ENCODE data around the gene KRTAP20-3. TPM values are rescaled to one million over a fixed set of nuclear protein-coding genes. Genes with fewer than 3 reads are reported as not detected.

The KRTAP20-3 gene
- total RNA-seq (not detected), total RNA-seq (0 reads per million in 2 donors)

GRCh38 chr21:30642564-30642963 lies at the start of gene KRTAP20-3:
Gene KRTAP20-3, plus strand, starts transcription at chr21:30642864.
- no peaks in the 10 kb centered on the region for H3K4me1 Mint-ChIP-seq
- H3K9me3 ChIP-seq (ENCODE audit: control insufficient read depth, low read length, poor library complexity, severe bottlenecking) = no peaks in the 10 kb centered on the region
- H3K27ac Mint-ChIP-seq = no peak within 1 kb of the TSS
- no peak within 1 kb of the TSS for H3K4me3 Mint-ChIP-seq
- DNase-seq (no peak), ATAC-seq (no peak)
- no peaks in the 10 kb centered on the region for H3K27me3 Mint-ChIP-seq
- H3K36me3 Mint-ChIP-seq (ENCODE audit: low read depth) = no peaks in the 10 kb centered on the region

GRCh38 chr21:30598802-30599201 lies 43.9 kb upstream of the KRTAP20-3 start, which contains the start of gene KRTAP6-2:
Gene KRTAP6-2, minus strand, starts transcription at chr21:30598902. Its CDS starts 28 bp downstream, at chr21:30598874.
- ATAC-seq = no peak
- H3K4me1 Mint-ChIP-seq = no peaks in the 10 kb centered on the region

DNA sequence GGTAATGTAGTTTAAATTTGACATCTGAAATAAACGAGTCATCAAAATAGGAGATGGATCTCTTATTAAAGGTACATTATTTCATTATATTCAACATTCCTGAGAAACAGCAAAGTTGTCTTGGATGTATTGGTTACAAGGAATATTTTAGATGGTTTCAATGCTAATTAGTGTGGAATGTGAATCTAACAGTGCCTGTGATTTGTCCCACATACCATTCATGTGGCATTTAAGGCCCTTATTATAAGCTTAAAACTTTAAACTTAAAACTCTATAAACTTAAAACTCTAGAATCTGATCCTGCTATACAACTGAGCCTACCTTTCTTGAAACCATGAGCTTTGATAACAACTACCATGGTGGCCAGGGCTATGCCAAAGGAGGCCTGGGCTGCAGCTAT lies 41.9 kb upstream of the KRTAP20-3 start, which contains the start of gene KRTAP22-1:
KRTAP22-1 (plus strand) TSS at position 301 of the 400 bp plus-strand sequence.
- ATAC-seq (no peak), DNase-seq (no peak)
- Mint-ChIP-seq H3K27ac (no peak within 1 kb of the TSS), H3K36me3 (ENCODE audit: low read depth) (no peaks in the 10 kb centered on the region), H3K4me3 (no peak within 1 kb of the TSS), H3K27me3 (no peaks in the 10 kb centered on the region), H3K4me1 (no peaks in the 10 kb centered on the region)
- H3K9me3 ChIP-seq (ENCODE audit: control insufficient read depth, low read length, poor library complexity, severe bottlenecking) = no peaks in the 10 kb centered on the region

More at GRCh38 chr21:30598802-30599201, 43.9 kb upstream of the KRTAP20-3 start, which contains the start of gene KRTAP6-2:
- Mint-ChIP-seq H3K27me3 (no peaks in the 10 kb centered on the region), H3K4me3 (no peak within 1 kb of the TSS), H3K36me3 (ENCODE audit: low read depth) (no peaks in the 10 kb centered on the region), H3K27ac (no peak within 1 kb of the TSS)
- no peaks in the 10 kb centered on the region for H3K9me3 ChIP-seq (ENCODE audit: control insufficient read depth, low read length, poor library complexity, severe bottlenecking)
- no peak for DNase-seq

- H3K9me3 ChIP-seq (ENCODE audit: control insufficient read depth, low read length, poor library complexity, severe bottlenecking) = no peaks in the 10 kb centered on the region
- Mint-ChIP-seq H3K4me1 (no peaks in the 10 kb centered on the region), H3K27me3 (no peaks in the 10 kb centered on the region), H3K4me3 (no peak overlapping the region), H3K36me3 (ENCODE audit: low read depth) (no peaks in the 10 kb centered on the region), H3K27ac (no peak overlapping the region)
- DNase-seq = no peak
- no peak for ATAC-seq
Observed at GRCh38 chr21:30605968-30606367, 36.7 kb upstream of the KRTAP20-3 start.

- Mint-ChIP-seq H3K4me1 (no peaks in the 10 kb centered on the region), H3K27ac (no peak overlapping the region), H3K27me3 (no peaks in the 10 kb centered on the region), H3K36me3 (ENCODE audit: low read depth) (no peaks in the 10 kb centered on the region), H3K4me3 (no peak overlapping the region)
- DNase-seq (no peak), ATAC-seq (no peak)
- no peaks in the 10 kb centered on the region for H3K9me3 ChIP-seq (ENCODE audit: control insufficient read depth, low read length, poor library complexity, severe bottlenecking)
Observed at GRCh38 chr21:30612132-30612531, 30.5 kb upstream of the KRTAP20-3 start.

GRCh38 chr21:30613836-30614235 lies 28.8 kb upstream of the KRTAP20-3 start, which contains the start of gene KRTAP6-1:
Gene KRTAP6-1, minus strand, starts transcription at chr21:30613930. Its CDS starts 26 bp downstream, at chr21:30613904.
- Mint-ChIP-seq H3K4me1 (no peaks in the 10 kb centered on the region), H3K27ac (no peak within 1 kb of the TSS), H3K4me3 (no peak within 1 kb of the TSS), H3K27me3 (no peaks in the 10 kb centered on the region), H3K36me3 (ENCODE audit: low read depth) (no peaks in the 10 kb centered on the region)
- ATAC-seq = no peak
- H3K9me3 ChIP-seq (ENCODE audit: control insufficient read depth, low read length, poor library complexity, severe bottlenecking) = no peaks in the 10 kb centered on the region
- no peak for DNase-seq

- H3K9me3 ChIP-seq (ENCODE audit: control insufficient read depth, low read length, poor library complexity, severe bottlenecking) = no peaks in the 10 kb centered on the region
- no peak for ATAC-seq
- DNase-seq = no peak
- Mint-ChIP-seq H3K4me3 (no peak overlapping the region), H3K4me1 (no peaks in the 10 kb centered on the region), H3K27ac (no peak overlapping the region), H3K36me3 (ENCODE audit: low read depth) (no peaks in the 10 kb centered on the region), H3K27me3 (no peaks in the 10 kb centered on the region)
Observed at GRCh38 chr21:30615199-30615598, 27.5 kb upstream of the KRTAP20-3 start.

- no peaks in the 10 kb centered on the region for H3K4me1 Mint-ChIP-seq
- DNase-seq = no peak
- ATAC-seq = no peak
- no peaks in the 10 kb centered on the region for H3K27me3 Mint-ChIP-seq
- no peak within 1 kb of the TSS for H3K27ac Mint-ChIP-seq
- no peak within 1 kb of the TSS for H3K4me3 Mint-ChIP-seq
- no peaks in the 10 kb centered on the region for H3K9me3 ChIP-seq (ENCODE audit: control insufficient read depth, low read length, poor library complexity, severe bottlenecking)
- H3K36me3 Mint-ChIP-seq (ENCODE audit: low read depth) = no peaks in the 10 kb centered on the region
Observed at GRCh38 chr21:30616125-30616524, 26.5 kb upstream of the KRTAP20-3 start, which contains the start of gene KRTAP20-1. Gene KRTAP20-1, plus strand, starts transcription at chr21:30616425. Its CDS starts 30 bp downstream, at chr21:30616455.

- no peaks in the 10 kb centered on the region for H3K27me3 Mint-ChIP-seq
- H3K27ac Mint-ChIP-seq = no peak overlapping the region
- ATAC-seq (no peak), DNase-seq (no peak)
- H3K36me3 Mint-ChIP-seq (ENCODE audit: low read depth) = no peaks in the 10 kb centered on the region
- H3K9me3 ChIP-seq (ENCODE audit: control insufficient read depth, low read length, poor library complexity, severe bottlenecking) = no peaks in the 10 kb centered on the region
- H3K4me1 Mint-ChIP-seq = no peaks in the 10 kb centered on the region
- no peak overlapping the region for H3K4me3 Mint-ChIP-seq
Observed at GRCh38 chr21:30620080-30620479, 22.6 kb upstream of the KRTAP20-3 start.

GRCh38 chr21:30620522-30620921 lies 22.1 kb upstream of the KRTAP20-3 start, which contains the start of gene KRTAP20-4:
Gene KRTAP20-4, plus strand, starts transcription at chr21:30620627.
- Mint-ChIP-seq H3K27me3 (no peaks in the 10 kb centered on the region), H3K4me3 (no peak within 1 kb of the TSS), H3K27ac (no peak within 1 kb of the TSS), H3K4me1 (no peaks in the 10 kb centered on the region), H3K36me3 (ENCODE audit: low read depth) (no peaks in the 10 kb centered on the region)
- ATAC-seq (no peak), DNase-seq (no peak)
- no peaks in the 10 kb centered on the region for H3K9me3 ChIP-seq (ENCODE audit: control insufficient read depth, low read length, poor library complexity, severe bottlenecking)

GRCh38 chr21:30623362-30623761 lies 19.3 kb upstream of the KRTAP20-3 start:
- no peaks in the 10 kb centered on the region for H3K36me3 Mint-ChIP-seq (ENCODE audit: low read depth)
- no peaks in the 10 kb centered on the region for H3K4me1 Mint-ChIP-seq
- no peaks in the 10 kb centered on the region for H3K9me3 ChIP-seq (ENCODE audit: control insufficient read depth, low read length, poor library complexity, severe bottlenecking)
- H3K27ac Mint-ChIP-seq = no peak overlapping the region
- H3K4me3 Mint-ChIP-seq = no peak overlapping the region
- H3K27me3 Mint-ChIP-seq = no peaks in the 10 kb centered on the region
- DNase-seq (no peak), ATAC-seq (no peak)

DNA sequence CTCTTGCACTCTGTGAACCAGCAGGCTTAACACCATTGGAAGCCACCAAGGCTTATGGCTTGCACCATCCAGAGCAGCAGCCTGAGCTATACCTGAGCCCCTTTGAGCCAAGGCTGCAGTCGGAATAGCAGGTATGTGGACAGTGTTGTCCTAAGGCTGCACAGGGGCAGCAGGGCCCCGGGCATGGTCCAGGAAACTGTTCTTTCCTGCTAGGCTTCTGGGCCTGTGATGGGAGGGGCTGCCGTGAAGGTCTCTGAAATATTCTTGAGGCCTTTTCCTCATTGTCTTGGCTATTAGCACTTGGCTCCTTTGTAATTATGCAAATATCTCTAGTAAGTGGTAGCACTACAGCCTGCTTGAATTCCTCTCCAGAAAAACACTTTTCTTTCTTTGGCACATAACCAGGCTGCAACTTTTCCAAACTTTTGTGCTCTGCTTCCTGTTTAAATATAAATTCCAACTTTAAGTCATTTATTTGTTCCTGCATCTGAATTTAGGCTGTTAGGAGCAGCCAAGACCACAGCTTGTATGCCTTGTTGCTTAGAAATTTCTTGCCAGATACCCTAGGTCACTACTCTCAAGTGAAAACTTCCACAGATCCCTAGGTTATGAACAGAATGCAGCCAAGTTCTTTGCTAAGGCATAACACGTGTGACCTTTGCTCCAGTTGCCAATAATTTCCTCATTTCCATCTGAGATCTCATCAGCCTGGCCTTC lies 17.1 kb upstream of the KRTAP20-3 start:
- H3K27me3 Mint-ChIP-seq = no peaks in the 10 kb centered on the region
- H3K27ac Mint-ChIP-seq = no peak overlapping the region
- H3K9me3 ChIP-seq (ENCODE audit: control insufficient read depth, low read length, poor library complexity, severe bottlenecking) = no peaks in the 10 kb centered on the region
- no peak for ATAC-seq
- no peak overlapping the region for H3K4me3 Mint-ChIP-seq
- H3K4me1 Mint-ChIP-seq = no peaks in the 10 kb centered on the region
- H3K36me3 Mint-ChIP-seq (ENCODE audit: low read depth) = no peaks in the 10 kb centered on the region
- no peak for DNase-seq

DNA sequence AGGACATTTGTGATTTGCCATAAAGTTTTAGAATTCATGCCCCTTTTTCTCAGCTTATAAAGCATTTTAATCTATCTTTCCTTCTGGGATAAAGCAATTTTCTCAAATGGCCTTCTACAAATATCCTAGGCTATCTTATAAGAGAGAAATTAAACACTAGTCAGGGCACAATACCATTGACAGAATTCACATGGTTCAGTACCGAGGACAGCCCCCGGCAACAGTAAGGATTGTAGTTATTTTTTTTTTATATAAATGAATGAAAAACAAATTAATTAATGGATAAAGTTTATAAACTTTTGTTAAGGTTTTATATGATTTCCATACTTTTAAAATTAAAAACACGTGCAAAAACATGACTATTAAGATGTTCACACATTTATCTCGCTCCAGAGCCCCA lies 14.6 kb upstream of the KRTAP20-3 start:
- no peak for ATAC-seq
- no peaks in the 10 kb centered on the region for H3K4me1 Mint-ChIP-seq
- H3K4me3 Mint-ChIP-seq = no peak overlapping the region
- H3K9me3 ChIP-seq (ENCODE audit: control insufficient read depth, low read length, poor library complexity, severe bottlenecking) = no peaks in the 10 kb centered on the region
- DNase-seq = no peak
- no peaks in the 10 kb centered on the region for H3K36me3 Mint-ChIP-seq (ENCODE audit: low read depth)
- H3K27me3 Mint-ChIP-seq = no peaks in the 10 kb centered on the region
- no peak overlapping the region for H3K27ac Mint-ChIP-seq

DNA sequence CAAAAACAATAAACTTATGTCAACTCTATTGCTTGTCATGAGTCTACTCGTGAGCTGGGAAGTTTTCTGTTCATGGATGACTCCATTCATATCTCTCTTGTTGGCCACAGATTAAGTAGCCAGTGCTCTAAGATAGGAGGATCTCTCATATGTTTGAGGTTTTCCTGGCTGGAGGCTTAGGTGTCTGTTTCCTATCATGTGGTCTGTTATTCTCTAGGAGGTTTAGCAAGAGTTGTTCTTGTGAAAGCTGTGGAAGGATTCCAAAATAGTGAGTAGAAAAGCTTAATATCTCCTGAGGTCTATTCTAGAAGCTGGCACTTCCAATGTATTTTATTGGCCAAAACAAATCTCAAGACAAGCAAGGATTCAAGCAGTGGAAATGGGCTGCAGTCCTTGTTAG lies 13.5 kb upstream of the KRTAP20-3 start:
- Mint-ChIP-seq H3K27ac (no peak overlapping the region), H3K27me3 (no peaks in the 10 kb centered on the region), H3K4me1 (no peaks in the 10 kb centered on the region), H3K36me3 (ENCODE audit: low read depth) (no peaks in the 10 kb centered on the region), H3K4me3 (no peak overlapping the region)
- ATAC-seq = no peak
- no peak for DNase-seq
- H3K9me3 ChIP-seq (ENCODE audit: control insufficient read depth, low read length, poor library complexity, severe bottlenecking) = no peaks in the 10 kb centered on the region

Measured in T-helper 17 cell (primary cell).